Activated naive CD4-positive, alpha-beta T cell treated with anti-CD3 and anti-CD28 coated beads for 36 hours (primary cell): Measurements from ENCODE around the gene EPC2. TPM values are rescaled to one million over a fixed set of nuclear protein-coding genes. Genes with fewer than 3 reads are reported as not detected.
"Not testable (repeated sequence)": the region's sequence is repeated elsewhere in the genome, so short reads cannot be mapped to it uniquely, and the experiment has no call there.

Source experiments
- CTCF ChIA-PET: fragments of 350-600 bp; sonication (Branson Sonifier 250); formaldehyde crosslinking; loops from one replicate; lab custom pipeline; 2021; ENCODE audit warnings: antibody characterized with exemption; lab: Charles Lee
- DNase-seq: peaks from one replicate; pipeline ENCODE4 v3.0.0-alpha.2; 2020
- H3K27ac Mint-ChIP-seq: one replicate; pipeline ENCODE4 v1.8.0; 2021; ENCODE audit warnings: mild to moderate bottlenecking, mixed read lengths
- H3K27me3 Mint-ChIP-seq: one replicate; pipeline ENCODE4 v1.8.0; 2021; ENCODE audit warnings: low read depth, mixed read lengths
- H3K36me3 Mint-ChIP-seq: one replicate; pipeline ENCODE4 v1.8.0; 2021; ENCODE audit warnings: low read depth, mixed read lengths
- H3K4me1 Mint-ChIP-seq: one replicate; pipeline ENCODE4 v1.8.0; 2021; ENCODE audit warnings: low read depth, mixed read lengths
- H3K4me3 Mint-ChIP-seq: one replicate; pipeline ENCODE4 v1.8.0; 2021; ENCODE audit warnings: mild to moderate bottlenecking, moderate library complexity, mixed read lengths
- H3K9me3 Mint-ChIP-seq: one replicate; pipeline ENCODE4 v1.8.0; 2021; ENCODE audit warnings: mixed read lengths
- intact Hi-C: fragments of 100-400 bp; cut with micrococcal nuclease; formaldehyde crosslinking; loops from one replicate; pipeline ENCODE4 v1.15.1; 2023
- total RNA-seq, 2 experiments: library from RNA; stranded (reverse); gene quantifications; one replicate each; pipeline ENCODE4 v1.2.3, GENCODE V29; 2021

EPC2 gene
- total RNA-seq, 2 experiments from 2014 or later: 22.8 to 24.0 TPM

DNA sequence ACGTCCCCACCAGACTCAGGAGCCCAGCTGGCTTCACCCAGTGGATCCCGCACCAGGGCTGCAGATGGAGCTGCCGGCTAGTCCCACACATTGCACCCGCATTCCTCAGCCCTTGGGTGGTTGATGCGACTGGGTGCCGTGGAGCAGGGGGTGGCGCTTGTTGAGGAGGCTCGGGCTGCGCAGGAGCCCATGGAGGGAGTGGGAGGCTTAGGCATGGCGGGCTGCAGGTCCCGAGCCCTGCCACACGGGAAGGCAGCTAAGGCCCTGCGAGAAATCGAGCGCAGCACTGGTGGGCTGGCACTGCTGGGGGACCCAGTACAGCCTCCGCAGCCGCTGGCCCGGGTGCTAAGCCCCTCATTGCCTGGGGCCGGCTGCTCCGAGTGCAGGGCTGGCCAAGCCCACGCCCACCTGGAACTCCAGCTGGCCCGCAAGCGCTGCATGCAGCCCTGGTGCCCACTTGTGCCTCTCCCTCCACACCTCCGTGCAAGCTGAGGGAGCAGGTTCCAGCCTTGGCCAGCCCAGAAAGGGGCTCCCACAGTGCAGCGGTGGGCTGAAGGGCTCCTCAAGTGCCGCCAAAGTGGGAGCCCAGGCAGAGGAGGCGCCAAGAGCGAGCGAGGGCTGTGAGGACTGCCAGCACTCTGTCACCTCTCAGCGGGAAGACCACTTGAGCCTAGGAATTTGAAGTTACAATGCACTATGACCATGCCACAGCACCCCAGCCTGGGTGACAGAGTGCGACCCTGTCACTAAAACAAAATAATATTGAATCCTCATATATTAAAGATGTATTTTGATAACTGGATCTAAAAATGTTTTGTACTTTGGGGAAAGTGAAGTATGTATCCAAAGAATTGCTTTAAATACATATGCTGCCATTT is 34.0 kb downstream of the EPC2 start:
- not testable (repeated sequence) for H3K27me3 Mint-ChIP-seq, H3K4me3 Mint-ChIP-seq
- peaks cover 55% of the 10 kb centered on the region for H3K4me1 Mint-ChIP-seq

DNA sequence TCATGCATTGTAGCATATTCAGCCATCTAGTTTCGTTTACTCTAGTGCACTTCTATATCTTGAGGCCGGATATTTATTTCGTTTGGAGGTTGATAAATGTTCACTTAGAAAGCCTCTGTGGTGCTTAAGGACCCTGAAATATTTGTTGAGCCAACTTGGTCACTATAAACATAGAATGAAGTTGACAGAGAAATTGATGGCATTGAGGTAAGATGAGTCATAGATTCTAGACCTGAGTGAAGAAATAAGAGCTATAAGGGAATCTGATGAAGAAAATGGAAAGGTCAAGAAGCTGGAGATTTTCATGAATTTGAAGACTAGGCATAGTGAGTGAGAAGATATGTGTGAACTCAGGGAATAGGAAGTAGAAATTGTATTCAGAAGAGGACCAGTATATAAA is 35.9 kb downstream of the EPC2 start:
- Mint-ChIP-seq H3K4me3 (no peak overlapping the region), H3K4me1 (peaks cover 53% of the 10 kb centered on the region), H3K27ac (peak overlapping the region; percentile 5), H3K9me3 (no peaks in the 10 kb centered on the region), H3K36me3 (peaks cover 3% of the 10 kb centered on the region), H3K27me3 (no peaks in the 10 kb centered on the region)
- CTCF ChIA-PET: no interaction called here
- DNase-seq: no peak
- intact Hi-C loops: no loop called here

More for the DNA sequence above, 34.0 kb downstream of the EPC2 start:
- H3K9me3 Mint-ChIP-seq, H3K36me3 Mint-ChIP-seq, intact Hi-C loops, DNase-seq, H3K27ac Mint-ChIP-seq, CTCF ChIA-PET: not testable (repeated sequence)

DNA sequence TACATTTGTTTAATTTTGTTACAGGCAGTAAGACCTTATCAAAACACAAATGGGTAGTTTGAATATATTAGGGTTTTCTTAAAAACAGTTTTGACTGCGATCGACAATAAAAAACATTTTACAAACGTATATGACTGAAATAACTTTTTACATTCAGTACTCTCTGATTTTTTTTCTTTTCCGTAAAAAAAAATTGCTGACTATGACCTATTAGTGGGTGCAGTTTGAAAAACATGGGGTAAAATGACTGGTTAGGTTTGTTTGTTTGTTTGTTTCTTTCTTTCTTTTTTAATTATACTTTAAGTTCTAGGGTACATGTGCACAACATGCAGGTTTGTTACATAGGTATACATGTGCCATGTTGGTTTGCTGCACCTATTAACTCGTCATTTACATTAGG is 36.9 kb downstream of the EPC2 start:
- intact Hi-C loops: no loop called here
- DNase-seq: no peak

DNA sequence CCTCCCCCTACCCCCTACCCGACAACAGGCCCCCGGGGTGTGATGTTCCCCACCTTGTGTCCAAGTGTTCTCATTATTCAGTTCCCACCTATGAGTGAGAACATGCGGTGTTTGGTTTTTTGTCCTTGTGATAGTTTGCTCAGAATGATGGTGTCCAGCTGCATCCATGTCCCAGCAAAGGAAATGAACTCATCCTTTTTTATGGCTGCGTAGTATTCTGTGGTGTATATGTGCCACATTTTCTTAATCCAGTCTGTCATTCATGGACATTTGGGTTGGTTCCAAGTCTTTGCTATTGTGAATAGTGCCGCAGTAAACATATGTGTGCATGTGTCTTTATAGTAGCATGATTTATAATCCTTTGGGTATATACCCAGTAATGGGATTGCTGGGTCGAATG is 37.3 kb downstream of the EPC2 start:
- CTCF ChIA-PET, H3K36me3 Mint-ChIP-seq, H3K4me3 Mint-ChIP-seq, DNase-seq, intact Hi-C loops, H3K27ac Mint-ChIP-seq, H3K9me3 Mint-ChIP-seq, H3K27me3 Mint-ChIP-seq: not testable (repeated sequence)
- peaks cover 50% of the 10 kb centered on the region for H3K4me1 Mint-ChIP-seq

More for the DNA sequence above, 36.9 kb downstream of the EPC2 start:
- H3K27ac Mint-ChIP-seq: no peak overlapping the region
- H3K36me3 Mint-ChIP-seq: peaks cover 3% of the 10 kb centered on the region
- peaks cover 53% of the 10 kb centered on the region for H3K4me1 Mint-ChIP-seq
- no peak overlapping the region for H3K4me3 Mint-ChIP-seq
- H3K27me3 Mint-ChIP-seq: no peaks in the 10 kb centered on the region
- no peaks in the 10 kb centered on the region for H3K9me3 Mint-ChIP-seq
- CTCF ChIA-PET: no interaction called here

DNA sequence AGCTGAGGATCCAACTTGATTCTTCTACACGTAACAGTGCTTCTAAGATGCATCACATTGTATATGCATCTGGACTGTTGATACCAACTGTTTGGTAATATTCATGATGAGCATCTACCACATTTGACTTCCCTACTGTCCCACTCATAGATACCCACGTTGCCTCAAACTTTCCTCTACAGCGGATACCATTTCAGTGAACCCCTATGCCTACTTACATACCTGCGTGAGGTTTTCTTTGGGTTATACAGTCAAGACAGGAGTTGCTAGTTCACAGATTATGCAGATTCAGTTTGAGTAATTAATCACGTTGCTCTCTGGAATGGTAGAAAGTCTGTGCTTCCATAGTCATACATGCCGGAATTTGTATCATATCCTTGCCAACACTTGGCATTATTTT is 40.0 kb downstream of the EPC2 start:
- H3K4me3 Mint-ChIP-seq: no peak overlapping the region
- intact Hi-C loops: no loop called here
- H3K27me3 Mint-ChIP-seq: no peaks in the 10 kb centered on the region
- peaks cover 51% of the 10 kb centered on the region for H3K4me1 Mint-ChIP-seq
- no peak overlapping the region for H3K27ac Mint-ChIP-seq
- DNase-seq: no peak
- H3K36me3 Mint-ChIP-seq: peaks cover 9% of the 10 kb centered on the region
- H3K9me3 Mint-ChIP-seq: peaks cover 2% of the 10 kb centered on the region
- CTCF ChIA-PET: no interaction called here

DNA sequence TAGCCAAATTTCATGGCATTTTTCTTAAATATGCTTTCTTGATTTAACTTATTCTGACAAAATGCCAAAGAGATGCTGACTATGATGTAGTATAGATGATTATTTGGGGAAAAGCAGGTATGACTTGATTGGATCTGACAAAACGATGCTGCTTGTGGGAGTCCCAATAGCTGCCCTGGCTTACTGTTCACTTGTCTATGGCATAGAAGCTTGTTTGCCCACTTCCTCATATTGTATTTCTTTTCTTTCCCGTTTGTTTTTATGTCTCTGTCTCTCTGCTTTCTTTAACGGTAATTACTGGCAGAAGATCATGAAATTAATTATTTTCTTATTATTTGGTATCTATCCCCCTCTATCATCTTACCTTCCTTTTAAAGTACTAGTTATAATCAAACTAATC is 43.0 kb downstream of the EPC2 start:
- DNase-seq: no peak
- H3K27me3 Mint-ChIP-seq: no peaks in the 10 kb centered on the region
- H3K27ac Mint-ChIP-seq: no peak overlapping the region
- H3K4me1 Mint-ChIP-seq: peaks cover 39% of the 10 kb centered on the region
- peaks cover 21% of the 10 kb centered on the region for H3K36me3 Mint-ChIP-seq
- intact Hi-C loops: no loop called here
- CTCF ChIA-PET: no interaction called here
- H3K9me3 Mint-ChIP-seq: peaks cover 2% of the 10 kb centered on the region
- no peak overlapping the region for H3K4me3 Mint-ChIP-seq

DNA sequence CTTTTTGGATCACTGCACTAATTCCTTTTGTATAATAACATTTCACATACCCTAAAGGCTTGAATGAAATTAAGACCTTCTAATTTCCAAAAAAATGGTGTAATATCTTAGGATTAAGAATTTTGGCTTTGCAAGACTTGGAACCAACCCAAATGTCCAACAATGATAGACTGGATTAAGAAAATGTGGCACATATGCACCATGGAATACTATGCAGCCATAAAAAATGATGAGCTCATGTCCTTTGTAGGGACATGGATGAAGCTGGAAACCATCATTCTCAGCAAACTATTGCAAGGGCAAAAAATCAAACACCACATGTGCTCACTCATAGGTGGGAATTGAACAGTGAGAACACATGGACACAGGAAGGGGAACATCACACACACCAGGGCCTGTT is 43.5 kb downstream of the EPC2 start:
- Mint-ChIP-seq H3K4me1 (peaks cover 36% of the 10 kb centered on the region), H3K36me3 (peaks cover 21% of the 10 kb centered on the region)
- H3K4me3 Mint-ChIP-seq, H3K9me3 Mint-ChIP-seq, CTCF ChIA-PET, DNase-seq, intact Hi-C loops, H3K27me3 Mint-ChIP-seq, H3K27ac Mint-ChIP-seq: not testable (repeated sequence)

DNA sequence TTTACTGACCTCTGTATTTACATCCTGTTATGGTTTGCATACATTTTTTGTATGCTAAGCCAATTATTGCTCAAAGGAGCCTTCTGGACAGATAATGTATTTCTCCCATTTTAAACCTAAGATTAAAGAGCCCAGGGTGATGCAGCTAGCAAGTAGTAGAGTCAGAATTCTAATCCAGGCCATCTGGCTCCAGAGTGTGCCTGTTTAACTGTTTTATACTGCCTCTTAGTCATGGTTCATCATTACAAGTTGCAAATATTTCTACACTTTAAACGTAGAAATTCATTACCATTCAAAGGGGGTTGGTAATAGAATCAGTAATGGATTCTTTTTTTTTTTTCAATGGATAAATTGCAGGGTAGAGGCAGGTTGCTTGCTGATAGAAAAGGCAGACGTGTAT is 52.4 kb downstream of the EPC2 start:
- Mint-ChIP-seq H3K9me3 (peaks cover 25% of the 10 kb centered on the region), H3K27ac (no peak overlapping the region), H3K4me1 (peaks cover 16% of the 10 kb centered on the region), H3K36me3 (peaks cover 68% of the 10 kb centered on the region), H3K27me3 (no peaks in the 10 kb centered on the region), H3K4me3 (no peak overlapping the region)
- DNase-seq: no peak
- CTCF ChIA-PET: no interaction called here
- intact Hi-C loops: no loop called here

DNA sequence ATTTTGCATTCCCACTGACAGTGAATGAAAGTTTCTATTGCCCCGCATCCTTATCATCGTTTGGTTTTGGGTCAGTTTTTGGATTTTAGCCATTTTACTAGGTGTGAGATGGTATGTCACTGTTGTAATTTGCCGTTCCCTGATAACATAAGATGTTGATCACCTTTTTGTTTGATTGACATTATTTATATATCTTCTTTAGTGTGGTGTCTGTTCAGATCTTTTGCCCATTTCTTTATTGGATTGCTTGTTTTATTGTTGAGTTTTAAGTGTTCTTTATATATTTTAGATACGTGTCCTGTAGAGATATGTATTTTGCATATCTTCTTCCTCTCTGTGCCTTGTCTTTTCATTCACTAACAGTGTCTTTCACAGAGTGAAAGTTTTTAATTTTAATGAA is 55.3 kb downstream of the EPC2 start:
- Mint-ChIP-seq H3K4me3 (no peak overlapping the region), H3K27ac (no peak overlapping the region), H3K9me3 (peaks cover 25% of the 10 kb centered on the region), H3K27me3 (no peaks in the 10 kb centered on the region), H3K36me3 (peaks cover 67% of the 10 kb centered on the region), H3K4me1 (peaks cover 36% of the 10 kb centered on the region)
- intact Hi-C loops: no loop called here
- no peak for DNase-seq
- CTCF ChIA-PET: no interaction called here

DNA sequence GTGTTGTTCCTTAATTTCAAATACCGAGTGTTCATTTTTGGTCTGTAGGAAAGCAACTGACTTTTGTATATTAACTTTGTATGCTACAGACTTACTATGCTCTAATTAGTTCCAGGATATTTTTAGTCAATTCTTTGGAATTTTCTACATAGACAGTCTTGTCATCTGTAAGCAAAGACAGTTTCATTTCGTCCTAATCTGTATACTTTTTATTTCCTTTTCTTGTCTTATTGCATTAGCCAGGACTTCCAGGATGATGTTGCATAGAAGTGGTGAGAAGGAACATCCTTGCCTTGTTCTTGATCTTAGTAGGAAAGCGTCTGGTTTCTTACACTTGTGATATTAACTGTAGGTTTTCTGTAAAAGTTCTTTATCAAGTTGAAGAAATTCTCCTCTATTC is 56.5 kb downstream of the EPC2 start:
- no peak for DNase-seq

DNA sequence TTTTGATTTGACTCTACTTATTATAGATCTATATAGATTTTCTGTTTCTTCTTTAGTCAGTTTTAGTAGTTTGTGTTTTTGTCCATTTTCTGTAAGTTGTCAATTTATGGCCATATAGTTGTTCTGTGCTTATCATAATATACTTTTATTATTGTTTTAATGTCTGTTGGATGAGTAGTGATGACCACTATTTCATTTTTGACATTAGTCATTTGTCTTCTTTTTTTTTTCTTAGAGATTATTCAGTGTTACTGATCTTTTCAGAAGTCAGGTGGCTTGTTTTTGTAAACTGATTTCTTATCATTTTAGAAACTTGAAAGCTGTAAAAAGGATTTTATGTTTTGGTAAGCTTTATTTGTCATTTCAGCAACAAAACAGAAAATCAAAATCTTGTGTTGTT is 57.3 kb downstream of the EPC2 start:
- Mint-ChIP-seq H3K4me1 (peaks cover 36% of the 10 kb centered on the region), H3K27me3 (no peaks in the 10 kb centered on the region), H3K27ac (no peak overlapping the region), H3K4me3 (no peak overlapping the region), H3K36me3 (peaks cover 63% of the 10 kb centered on the region), H3K9me3 (peaks cover 33% of the 10 kb centered on the region)
- CTCF ChIA-PET: no interaction called here
- intact Hi-C loops: loop anchor here (1.0 kb wide), 3 partner anchors 24 to 99 kb away; no protein-coding TSS in a partner anchor
- no peak for DNase-seq

More for the DNA sequence above, 56.5 kb downstream of the EPC2 start:
- intact Hi-C loops: no loop called here
- Mint-ChIP-seq H3K4me1 (peaks cover 36% of the 10 kb centered on the region), H3K27ac (no peak overlapping the region), H3K36me3 (peaks cover 63% of the 10 kb centered on the region), H3K4me3 (no peak overlapping the region), H3K9me3 (peaks cover 27% of the 10 kb centered on the region), H3K27me3 (no peaks in the 10 kb centered on the region)
- CTCF ChIA-PET: no interaction called here

DNA sequence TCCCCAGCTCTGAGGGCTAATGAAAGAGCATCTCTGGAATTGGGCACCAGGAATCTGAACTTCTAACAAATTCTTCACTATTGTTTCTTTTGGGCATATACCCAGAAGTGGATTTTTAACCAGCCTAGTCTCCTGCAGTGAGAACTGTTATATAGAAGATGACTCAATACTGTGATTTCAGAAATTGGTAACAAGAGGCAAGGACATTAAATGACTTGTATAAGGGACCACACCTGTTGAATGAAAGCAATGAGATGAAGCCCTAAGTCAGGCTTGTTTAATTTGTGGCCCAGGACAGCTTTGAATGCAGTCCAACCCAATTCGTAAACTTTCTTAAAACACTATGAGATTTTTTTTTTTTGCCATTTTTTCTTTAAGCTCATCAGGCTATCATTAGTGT is 57.9 kb downstream of the EPC2 start:
- Mint-ChIP-seq H3K4me1 (peaks cover 36% of the 10 kb centered on the region), H3K27ac (no peak overlapping the region), H3K4me3 (no peak overlapping the region), H3K36me3 (peaks cover 60% of the 10 kb centered on the region), H3K27me3 (no peaks in the 10 kb centered on the region), H3K9me3 (peaks cover 37% of the 10 kb centered on the region)
- CTCF ChIA-PET: no interaction called here
- intact Hi-C loops: loop anchor here (1.0 kb wide), 3 partner anchors 24 to 99 kb away; no protein-coding TSS in a partner anchor
- DNase-seq: no peak

DNA sequence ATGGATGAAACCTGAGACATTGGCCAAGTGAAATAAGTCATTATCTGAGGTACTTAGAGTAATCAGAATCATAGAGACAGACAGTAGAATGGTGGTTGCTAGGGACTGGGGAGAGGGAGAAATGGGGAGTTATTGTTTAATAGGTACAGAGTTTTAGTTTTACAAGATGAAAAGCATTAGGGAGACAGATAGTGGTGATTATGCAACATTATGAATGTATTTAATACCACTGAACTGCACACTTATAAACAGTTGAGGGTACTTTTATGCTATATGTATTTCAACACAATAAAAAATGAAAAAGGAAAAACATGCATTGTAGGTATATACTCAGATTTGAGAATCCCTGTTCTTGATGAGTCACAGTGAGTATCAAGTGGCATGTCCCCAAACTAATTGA is 59.7 kb downstream of the EPC2 start:
- Mint-ChIP-seq H3K4me1 (peaks cover 36% of the 10 kb centered on the region), H3K27me3 (no peaks in the 10 kb centered on the region), H3K36me3 (peaks cover 58% of the 10 kb centered on the region), H3K27ac (no peak overlapping the region), H3K9me3 (peaks cover 44% of the 10 kb centered on the region), H3K4me3 (no peak overlapping the region)
- DNase-seq: no peak
- CTCF ChIA-PET: interaction anchor here (0.8 kb wide), 1 partner anchor 30 kb away, joined by 3 read pairs; no protein-coding TSS in a partner anchor
- intact Hi-C loops: no loop called here
